Articular chondrocyte of knee joint (primary cell): Measurements from ENCODE around the gene DLG5. TPM values are rescaled to one million over a fixed set of nuclear protein-coding genes. Genes with fewer than 3 reads are reported as not detected.

Experiments used
- small RNA-seq: library from RNA; depleted of rRNA; stranded (forward); fragments of <200 nt; gene quantifications from one replicate; pipeline ENCODE3, GENCODE V24; 2012
- total RNA-seq: library from RNA; depleted of rRNA; stranded (reverse); fragments of >200 nt; gene quantifications from 2 replicates; pipeline ENCODE4 v1.2.3, GENCODE V29; 2012

The DLG5 gene
- total RNA-seq: 40.9 and 48.3 TPM in 2 replicates

GRCh38 chr10:77926566-77927401 lies at the start of gene DLG5:
DLG5 (minus strand) TSS chr10:77926755; CDS start chr10:77926520, 235 bp downstream.

Small RNA genes within 50 kb of the gene (small RNA-seq; reads per million reads assigned to genes)
- not detected for gene RF00017
- not detected for gene RN7SL284P
- not detected for gene RNU6-1266P

Other genes starting within 250 kb of the DLG5 start
- gene POLR3A, start 102.8 kb upstream of the DLG5 start, total RNA-seq: 18.5 and 24.7 TPM in 2 replicates
- gene RPS24, start 107.1 kb upstream of the DLG5 start, total RNA-seq: 2,543 and 2,834 TPM in 2 replicates